HG03565 (cell line): ENCODE measurements around the gene CRYAB.
"Not testable (repeated sequence)": the region's sequence is repeated elsewhere in the genome, so short reads cannot be mapped to it uniquely, and the experiment has no call there.

Experiments
- ATAC-seq: cut with Tn5 transposase; IDR thresholded peaks from one replicate; pipeline ENCODE4 v1.9.1; 2021; ENCODE audit warnings: mild to moderate bottlenecking, moderate library complexity; ENCODE audit not compliant: unreplicated experiment

CRYAB gene

GRCh38 chr11:111910676-111911562, 651 bp downstream of the CRYAB start:
- ATAC-seq, result no peak

- ATAC-seq, result no peak
Measured at GRCh38 chr11:111909378-111909777, 2.2 kb downstream of the CRYAB start.

- ATAC-seq, result no peak
Measured at GRCh38 chr11:111908639-111909305, 2.8 kb downstream of the CRYAB start.

- no peak for ATAC-seq
Measured at GRCh38 chr11:111906680-111907079, 4.9 kb downstream of the CRYAB start.

- ATAC-seq, result no peak
Measured at GRCh38 chr11:111905411-111905810, 6.2 kb downstream of the CRYAB start.

- no peak for ATAC-seq
Measured at GRCh38 chr11:111886844-111887243, 24.7 kb downstream of the CRYAB start.

GRCh38 chr11:111886032-111886431, 25.5 kb downstream of the CRYAB start:
- no peak for ATAC-seq

GRCh38 chr11:111885053-111885452, 26.5 kb downstream of the CRYAB start:
- ATAC-seq, result not testable (repeated sequence)

- ATAC-seq, result no peak
Measured at GRCh38 chr11:111882202-111882601, 29.4 kb downstream of the CRYAB start.

GRCh38 chr11:111879637-111879960, 32.0 kb downstream of the CRYAB start:
- no peak for ATAC-seq

GRCh38 chr11:111878849-111879636, 32.5 kb downstream of the CRYAB start, which contains the start of the genes CFAP68 and FDXACB1:
Gene CFAP68, plus strand, starts transcription at chr11:111879541. Its CDS starts 20 bp downstream, at chr11:111879561.
Gene FDXACB1, minus strand, starts transcription at chr11:111879165. Its CDS starts 33 bp downstream, at chr11:111879132.
- ATAC-seq, result peak; percentile 86

GRCh38 chr11:111878385-111878848, 33.2 kb downstream of the CRYAB start:
- no peak for ATAC-seq

- no peak for ATAC-seq
Measured at GRCh38 chr11:111871693-111872161, 39.8 kb downstream of the CRYAB start.

GRCh38 chr11:111870886-111871692, 40.5 kb downstream of the CRYAB start, which contains the start of gene ALG9:
Gene ALG9, minus strand, starts transcription at chr11:111871581. Its CDS starts 99 bp downstream, at chr11:111871482.
- peak; percentile 70 for ATAC-seq

- no peak for ATAC-seq
Measured at GRCh38 chr11:111870522-111870885, 41.1 kb downstream of the CRYAB start.

GRCh38 chr11:111870113-111870512, 41.5 kb downstream of the CRYAB start:
- ATAC-seq, result no peak

GRCh38 chr11:111860257-111860656, 51.3 kb downstream of the CRYAB start:
- ATAC-seq, result no peak
